ENCODE data around the gene GEMIN8.

DNA sequence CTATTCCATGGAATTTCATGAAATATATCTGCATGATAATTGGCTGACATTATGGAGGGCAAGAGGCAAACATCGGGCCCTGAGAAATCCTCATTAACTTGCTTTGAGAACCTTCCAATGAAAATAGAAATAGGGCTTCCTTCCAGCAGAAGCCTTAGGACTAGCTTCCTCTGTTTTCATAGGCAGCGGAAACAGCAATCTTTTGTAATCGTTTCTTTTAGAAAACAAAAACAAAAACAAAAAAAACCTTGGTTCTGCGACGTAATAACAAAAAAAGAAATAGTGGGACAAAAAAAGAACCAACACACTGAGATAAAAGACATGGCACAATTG, 62.9 kb downstream of the GEMIN8 start:
- TF ChIP-seq, protein P1, sequence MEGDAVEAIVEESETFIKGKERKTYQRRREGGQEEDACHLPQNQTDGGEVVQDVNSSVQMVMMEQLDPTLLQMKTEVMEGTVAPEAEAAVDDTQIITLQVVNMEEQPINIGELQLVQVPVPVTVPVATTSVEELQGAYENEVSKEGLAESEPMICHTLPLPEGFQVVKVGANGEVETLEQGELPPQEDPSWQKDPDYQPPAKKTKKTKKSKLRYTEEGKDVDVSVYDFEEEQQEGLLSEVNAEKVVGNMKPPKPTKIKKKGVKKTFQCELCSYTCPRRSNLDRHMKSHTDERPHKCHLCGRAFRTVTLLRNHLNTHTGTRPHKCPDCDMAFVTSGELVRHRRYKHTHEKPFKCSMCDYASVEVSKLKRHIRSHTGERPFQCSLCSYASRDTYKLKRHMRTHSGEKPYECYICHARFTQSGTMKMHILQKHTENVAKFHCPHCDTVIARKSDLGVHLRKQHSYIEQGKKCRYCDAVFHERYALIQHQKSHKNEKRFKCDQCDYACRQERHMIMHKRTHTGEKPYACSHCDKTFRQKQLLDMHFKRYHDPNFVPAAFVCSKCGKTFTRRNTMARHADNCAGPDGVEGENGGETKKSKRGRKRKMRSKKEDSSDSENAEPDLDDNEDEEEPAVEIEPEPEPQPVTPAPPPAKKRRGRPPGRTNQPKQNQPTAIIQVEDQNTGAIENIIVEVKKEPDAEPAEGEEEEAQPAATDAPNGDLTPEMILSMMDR (IDR thresholded peaks at IDR 0.05), result no peak
- TF ChIP-seq POLR2A (IDR thresholded peaks at IDR 0.05) (no peak), POLR2AphosphoS5 (IDR thresholded peaks at IDR 0.05) (no peak)

Measured in prostate gland (tissue), 2 donors.